ENCODE data around the gene COL5A2.

The COL5A2 gene

DNA sequence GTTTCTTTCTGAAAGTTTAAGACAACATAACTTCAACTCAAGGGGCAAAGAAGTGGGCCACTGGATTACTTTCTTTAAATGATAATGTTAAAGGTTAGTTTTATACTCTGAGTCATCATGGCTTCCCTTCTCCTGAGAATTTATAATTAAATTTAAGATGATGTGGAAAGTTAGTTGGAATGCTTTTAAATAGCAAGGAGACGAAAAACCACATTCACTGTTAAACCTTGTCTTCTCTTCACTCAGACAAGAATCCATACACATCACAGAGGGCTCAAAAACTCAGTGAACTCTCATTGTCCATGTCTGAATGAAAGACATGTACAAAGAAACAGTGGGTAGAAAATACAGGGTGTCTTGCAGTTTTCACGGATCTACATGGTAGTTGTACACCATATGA, 65.6 kb downstream of the COL5A2 start:
- H3K9ac ChIP-seq (ENCODE audit: low read depth in 1 of 2, low read length in 2 of 2), result no peak overlapping the region
- H3K27ac ChIP-seq (ENCODE audit: low read depth, low read length), result no peak overlapping the region
- no peaks in the 10 kb centered on the region for H3K27me3 ChIP-seq (ENCODE audit: control insufficient read depth in 1 of 2, insufficient read depth in 2 of 2, low read length in 2 of 2)
- no peaks in the 10 kb centered on the region for H3K4me1 ChIP-seq (ENCODE audit: control insufficient read depth in 1 of 2, insufficient read depth in 2 of 2, low read length in 2 of 2)
- H3K36me3 ChIP-seq (ENCODE audit: control insufficient read depth in 1 of 2, insufficient read depth in 2 of 2, low read length in 2 of 2), result no peaks in the 10 kb centered on the region
- no peak overlapping the region for H3K4me3 ChIP-seq (ENCODE audit: low read depth in 1 of 2, low read length in 2 of 2)
- no peaks in the 10 kb centered on the region for H3K9me3 ChIP-seq (ENCODE audit: control insufficient read depth in 1 of 2, low read length in 2 of 2)

DNA sequence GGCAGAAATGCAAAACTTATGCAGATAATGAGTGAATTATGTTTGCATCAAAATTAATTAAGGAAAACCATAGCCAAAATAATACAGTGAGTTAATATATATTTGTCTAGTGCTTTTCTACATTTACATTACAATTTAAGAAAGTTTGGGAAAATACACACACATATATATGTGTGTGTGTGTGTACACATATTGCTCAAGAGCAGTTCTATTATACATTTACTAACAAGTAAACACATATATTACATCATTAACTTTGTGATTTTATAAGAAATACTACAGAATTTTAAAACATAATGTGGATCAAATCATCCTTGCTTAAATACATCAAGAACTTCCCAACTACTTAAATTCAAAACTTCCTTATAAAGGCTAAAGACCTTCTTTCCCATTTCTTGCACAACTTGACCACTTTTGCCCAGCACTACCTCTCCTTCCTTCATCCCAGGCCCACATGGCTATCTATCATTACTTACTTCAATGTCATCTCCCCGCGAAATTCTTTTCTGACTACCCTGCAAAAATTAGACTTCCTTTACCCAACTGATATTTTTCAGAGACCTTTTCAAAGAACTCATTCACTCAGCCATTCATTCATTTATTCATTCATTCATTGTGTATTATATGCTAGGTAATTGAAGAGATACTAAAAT, 68.4 kb downstream of the COL5A2 start:
- no peak overlapping the region for H3K9ac ChIP-seq (ENCODE audit: low read depth in 1 of 2, low read length in 2 of 2)
- no peaks in the 10 kb centered on the region for H3K36me3 ChIP-seq (ENCODE audit: control insufficient read depth in 1 of 2, insufficient read depth in 2 of 2, low read length in 2 of 2)
- H3K27me3 ChIP-seq (ENCODE audit: control insufficient read depth in 1 of 2, insufficient read depth in 2 of 2, low read length in 2 of 2), result no peaks in the 10 kb centered on the region
- no peak overlapping the region for H3K27ac ChIP-seq (ENCODE audit: low read depth, low read length)
- no peak overlapping the region for H3K4me3 ChIP-seq (ENCODE audit: low read depth in 1 of 2, low read length in 2 of 2)
- no peaks in the 10 kb centered on the region for H3K9me3 ChIP-seq (ENCODE audit: control insufficient read depth in 1 of 2, low read length in 2 of 2)
- no peaks in the 10 kb centered on the region for H3K4me1 ChIP-seq (ENCODE audit: control insufficient read depth in 1 of 2, insufficient read depth in 2 of 2, low read length in 2 of 2)

DNA sequence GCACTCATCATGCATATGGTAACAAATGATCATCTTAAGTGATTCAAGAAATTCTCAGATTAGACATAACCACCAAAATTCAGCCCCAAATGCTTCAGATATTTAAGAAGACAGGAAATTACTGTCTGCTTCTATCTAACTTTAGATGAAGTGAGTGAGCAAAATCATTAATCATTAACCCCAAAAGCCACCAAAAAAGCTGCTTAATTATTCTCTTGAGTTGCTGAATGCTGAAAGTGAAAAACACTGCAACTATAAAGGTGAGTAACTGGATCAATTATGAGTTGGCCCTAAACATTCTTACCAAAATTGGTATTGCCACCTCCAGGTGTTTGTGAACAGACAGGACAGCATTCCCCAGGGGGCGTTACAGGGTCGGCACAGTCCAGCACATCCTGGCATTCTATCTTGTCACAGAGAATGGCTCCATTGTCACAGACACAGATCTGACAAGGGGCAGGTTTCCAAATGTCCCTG, 69.6 kb downstream of the COL5A2 start:
- no peak overlapping the region for H3K4me3 ChIP-seq (ENCODE audit: low read depth in 1 of 2, low read length in 2 of 2)
- H3K27me3 ChIP-seq (ENCODE audit: control insufficient read depth in 1 of 2, insufficient read depth in 2 of 2, low read length in 2 of 2), result no peaks in the 10 kb centered on the region
- no peak overlapping the region for H3K27ac ChIP-seq (ENCODE audit: low read depth, low read length)
- H3K36me3 ChIP-seq (ENCODE audit: control insufficient read depth in 1 of 2, insufficient read depth in 2 of 2, low read length in 2 of 2), result no peaks in the 10 kb centered on the region
- no peak overlapping the region for H3K9ac ChIP-seq (ENCODE audit: low read depth in 1 of 2, low read length in 2 of 2)
- no peaks in the 10 kb centered on the region for H3K9me3 ChIP-seq (ENCODE audit: control insufficient read depth in 1 of 2, low read length in 2 of 2)
- H3K4me1 ChIP-seq (ENCODE audit: control insufficient read depth in 1 of 2, insufficient read depth in 2 of 2, low read length in 2 of 2), result no peaks in the 10 kb centered on the region

DNA sequence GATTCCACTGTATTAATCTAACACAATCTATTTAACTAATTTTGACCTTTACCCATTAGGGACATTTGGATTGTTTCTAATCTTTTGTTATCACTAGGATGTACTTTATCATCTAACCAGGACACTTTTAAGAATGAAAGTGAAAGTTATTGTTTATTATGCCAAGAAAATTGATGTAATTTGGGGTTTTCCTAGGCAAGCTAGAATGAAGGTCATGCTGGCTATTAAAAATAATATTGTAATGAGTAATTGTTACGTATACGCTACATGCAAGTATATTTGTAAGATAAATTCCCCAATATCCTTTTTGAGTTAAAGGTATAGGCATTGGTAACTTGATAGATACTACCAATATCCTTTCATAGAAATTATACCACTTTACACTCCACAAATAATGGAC, 74.6 kb downstream of the COL5A2 start:
- Histone ChIP-seq H3K36me3 (ENCODE audit: control insufficient read depth in 1 of 2, insufficient read depth in 2 of 2, low read length in 2 of 2) (no peaks in the 10 kb centered on the region), H3K4me1 (ENCODE audit: control insufficient read depth in 1 of 2, insufficient read depth in 2 of 2, low read length in 2 of 2) (no peaks in the 10 kb centered on the region), H3K9ac (ENCODE audit: low read depth in 1 of 2, low read length in 2 of 2) (no peak overlapping the region), H3K9me3 (ENCODE audit: control insufficient read depth in 1 of 2, low read length in 2 of 2) (no peaks in the 10 kb centered on the region), H3K4me3 (ENCODE audit: low read depth in 1 of 2, low read length in 2 of 2) (no peak overlapping the region), H3K27ac (ENCODE audit: low read depth, low read length) (no peak overlapping the region), H3K27me3 (ENCODE audit: control insufficient read depth in 1 of 2, insufficient read depth in 2 of 2, low read length in 2 of 2) (no peaks in the 10 kb centered on the region)

DNA sequence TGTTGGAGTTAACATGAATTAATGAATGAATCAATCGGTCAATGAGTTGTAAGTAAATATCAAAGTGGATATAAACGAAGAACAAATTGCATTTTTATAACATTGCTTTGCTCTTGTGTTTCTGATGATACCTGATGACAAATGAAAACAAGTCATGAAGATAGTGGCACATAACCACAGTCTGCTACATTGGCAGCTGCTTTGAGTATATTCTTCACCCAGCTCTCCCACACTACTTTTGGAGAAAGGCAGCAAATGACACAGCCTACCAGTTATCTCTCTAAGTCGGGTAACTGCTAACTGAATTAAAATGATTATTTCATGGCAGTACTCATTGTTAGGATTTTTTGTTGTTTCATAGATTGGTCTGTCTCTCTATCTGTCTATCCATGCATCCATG, 76.8 kb downstream of the COL5A2 start:
- H3K4me1 ChIP-seq (ENCODE audit: control insufficient read depth in 1 of 2, insufficient read depth in 2 of 2, low read length in 2 of 2), result no peaks in the 10 kb centered on the region
- no peaks in the 10 kb centered on the region for H3K36me3 ChIP-seq (ENCODE audit: control insufficient read depth in 1 of 2, insufficient read depth in 2 of 2, low read length in 2 of 2)
- H3K9me3 ChIP-seq (ENCODE audit: control insufficient read depth in 1 of 2, low read length in 2 of 2), result no peaks in the 10 kb centered on the region
- no peak overlapping the region for H3K27ac ChIP-seq (ENCODE audit: low read depth, low read length)
- H3K4me3 ChIP-seq (ENCODE audit: low read depth in 1 of 2, low read length in 2 of 2), result no peak overlapping the region
- no peaks in the 10 kb centered on the region for H3K27me3 ChIP-seq (ENCODE audit: control insufficient read depth in 1 of 2, insufficient read depth in 2 of 2, low read length in 2 of 2)
- no peak overlapping the region for H3K9ac ChIP-seq (ENCODE audit: low read depth in 1 of 2, low read length in 2 of 2)

DNA sequence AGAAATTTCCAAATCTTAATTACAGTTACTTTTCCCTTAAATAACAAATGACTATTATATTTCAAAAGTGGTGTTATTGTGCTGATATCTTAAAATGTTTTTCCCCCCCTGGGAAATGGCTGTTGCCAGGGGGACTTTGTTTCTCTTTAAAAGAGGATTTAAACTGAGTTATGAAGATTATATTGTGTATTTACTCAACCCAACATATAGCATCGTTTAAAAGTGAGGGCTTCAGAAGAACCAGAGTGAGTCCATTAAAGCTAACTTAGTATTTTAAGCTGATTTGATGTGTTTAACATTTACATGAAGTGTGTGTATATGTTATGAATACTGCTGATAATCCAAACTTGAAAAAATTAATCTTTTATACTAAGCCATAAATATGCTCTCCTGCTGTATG, 81.6 kb downstream of the COL5A2 start:
- H3K27ac ChIP-seq (ENCODE audit: low read depth, low read length), result no peak overlapping the region

DNA sequence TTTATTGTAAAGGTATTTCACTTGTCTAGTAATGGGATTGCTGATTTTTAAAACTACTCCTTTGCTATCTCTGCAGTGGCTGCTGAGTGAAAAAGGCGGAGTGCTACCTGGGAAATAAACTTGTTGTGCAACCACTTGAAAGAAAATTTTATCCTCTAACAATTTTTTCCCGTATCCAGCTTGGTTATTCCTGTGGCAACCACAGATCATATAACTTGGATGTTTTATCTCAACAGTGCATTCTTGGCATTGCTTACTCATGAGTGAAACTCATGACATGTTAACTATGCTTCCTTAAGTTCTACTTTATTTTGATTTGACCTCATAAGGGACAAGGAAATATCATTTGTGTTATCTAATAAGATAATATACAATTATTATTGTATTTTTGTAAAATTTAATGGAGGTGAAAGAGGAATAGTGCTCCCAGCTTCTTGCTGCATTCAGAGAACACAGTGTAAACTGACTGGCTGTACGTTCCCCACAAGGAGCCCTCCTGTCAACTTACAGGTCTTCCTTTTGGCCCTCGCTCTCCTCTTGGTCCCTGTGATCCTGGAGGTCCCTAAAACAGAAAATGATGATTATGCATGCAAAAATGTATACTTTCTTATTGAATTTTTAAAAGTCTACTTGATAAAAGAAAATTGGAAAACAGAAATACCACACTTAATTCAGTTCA, 82.7 kb downstream of the COL5A2 start:
- no peaks in the 10 kb centered on the region for H3K27me3 ChIP-seq (ENCODE audit: control insufficient read depth in 1 of 2, insufficient read depth in 2 of 2, low read length in 2 of 2)
- H3K9me3 ChIP-seq (ENCODE audit: control insufficient read depth in 1 of 2, low read length in 2 of 2), result no peaks in the 10 kb centered on the region
- no peaks in the 10 kb centered on the region for H3K36me3 ChIP-seq (ENCODE audit: control insufficient read depth in 1 of 2, insufficient read depth in 2 of 2, low read length in 2 of 2)
- H3K4me3 ChIP-seq (ENCODE audit: low read depth in 1 of 2, low read length in 2 of 2), result no peak overlapping the region
- H3K4me1 ChIP-seq (ENCODE audit: control insufficient read depth in 1 of 2, insufficient read depth in 2 of 2, low read length in 2 of 2), result no peaks in the 10 kb centered on the region
- no peak overlapping the region for H3K9ac ChIP-seq (ENCODE audit: low read depth in 1 of 2, low read length in 2 of 2)
- H3K27ac ChIP-seq (ENCODE audit: low read depth, low read length), result no peak overlapping the region

More for the DNA sequence above, 81.6 kb downstream of the COL5A2 start:
- Histone ChIP-seq H3K36me3 (ENCODE audit: control insufficient read depth in 1 of 2, insufficient read depth in 2 of 2, low read length in 2 of 2) (no peaks in the 10 kb centered on the region), H3K4me1 (ENCODE audit: control insufficient read depth in 1 of 2, insufficient read depth in 2 of 2, low read length in 2 of 2) (no peaks in the 10 kb centered on the region), H3K27me3 (ENCODE audit: control insufficient read depth in 1 of 2, insufficient read depth in 2 of 2, low read length in 2 of 2) (no peaks in the 10 kb centered on the region), H3K4me3 (ENCODE audit: low read depth in 1 of 2, low read length in 2 of 2) (no peak overlapping the region), H3K9me3 (ENCODE audit: control insufficient read depth in 1 of 2, low read length in 2 of 2) (no peaks in the 10 kb centered on the region), H3K9ac (ENCODE audit: low read depth in 1 of 2, low read length in 2 of 2) (no peak overlapping the region)

DNA sequence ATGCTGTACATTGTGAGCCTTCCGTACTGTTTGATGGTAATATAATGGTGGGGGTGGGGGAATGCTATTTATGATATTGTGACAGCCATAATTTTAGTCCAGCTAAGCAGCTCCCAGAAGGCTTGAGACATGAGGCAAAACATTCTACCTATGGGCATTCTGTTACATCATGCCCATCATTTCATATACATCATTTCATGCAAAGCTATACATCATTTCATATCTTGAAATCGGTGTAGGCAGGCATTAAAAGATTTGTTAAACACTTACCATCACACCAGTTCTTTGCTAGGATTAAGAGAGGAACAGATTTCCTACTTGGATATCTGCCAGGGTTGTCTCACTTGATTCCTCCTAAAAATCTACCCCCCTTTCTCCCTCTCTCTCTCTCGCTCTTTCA, 84.5 kb downstream of the COL5A2 start:
- Histone ChIP-seq H3K9ac (ENCODE audit: low read depth in 1 of 2, low read length in 2 of 2) (no peak overlapping the region), H3K4me1 (ENCODE audit: control insufficient read depth in 1 of 2, insufficient read depth in 2 of 2, low read length in 2 of 2) (no peaks in the 10 kb centered on the region), H3K4me3 (ENCODE audit: low read depth in 1 of 2, low read length in 2 of 2) (no peak overlapping the region), H3K27ac (ENCODE audit: low read depth, low read length) (no peak overlapping the region), H3K9me3 (ENCODE audit: control insufficient read depth in 1 of 2, low read length in 2 of 2) (no peaks in the 10 kb centered on the region), H3K27me3 (ENCODE audit: control insufficient read depth in 1 of 2, insufficient read depth in 2 of 2, low read length in 2 of 2) (no peaks in the 10 kb centered on the region), H3K36me3 (ENCODE audit: control insufficient read depth in 1 of 2, insufficient read depth in 2 of 2, low read length in 2 of 2) (no peaks in the 10 kb centered on the region)

DNA sequence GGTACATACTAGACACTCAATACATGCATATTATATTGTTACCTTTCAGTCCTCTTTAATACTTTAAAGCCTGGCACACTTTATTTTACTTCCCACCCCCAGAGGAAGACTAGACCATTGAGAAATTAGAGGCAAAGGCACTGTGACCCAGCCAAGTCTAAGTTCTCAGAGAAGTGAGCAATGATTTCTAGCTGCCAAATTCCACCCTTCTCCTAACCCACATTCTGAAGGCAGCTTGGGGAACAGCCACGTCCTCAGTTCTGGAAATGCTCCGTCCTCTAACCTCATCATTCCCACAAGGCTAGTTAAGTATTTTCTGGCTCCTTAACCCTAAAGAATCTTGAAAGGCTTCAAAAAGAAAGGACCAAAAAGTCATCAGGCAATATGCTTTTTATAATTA, 86.6 kb downstream of the COL5A2 start:
- no peaks in the 10 kb centered on the region for H3K9me3 ChIP-seq (ENCODE audit: control insufficient read depth in 1 of 2, low read length in 2 of 2)
- H3K27ac ChIP-seq (ENCODE audit: low read depth, low read length), result no peak overlapping the region
- H3K9ac ChIP-seq (ENCODE audit: low read depth in 1 of 2, low read length in 2 of 2), result no peak overlapping the region
- no peaks in the 10 kb centered on the region for H3K4me1 ChIP-seq (ENCODE audit: control insufficient read depth in 1 of 2, insufficient read depth in 2 of 2, low read length in 2 of 2)
- no peaks in the 10 kb centered on the region for H3K36me3 ChIP-seq (ENCODE audit: control insufficient read depth in 1 of 2, insufficient read depth in 2 of 2, low read length in 2 of 2)
- no peaks in the 10 kb centered on the region for H3K27me3 ChIP-seq (ENCODE audit: control insufficient read depth in 1 of 2, insufficient read depth in 2 of 2, low read length in 2 of 2)
- no peak overlapping the region for H3K4me3 ChIP-seq (ENCODE audit: low read depth in 1 of 2, low read length in 2 of 2)

DNA sequence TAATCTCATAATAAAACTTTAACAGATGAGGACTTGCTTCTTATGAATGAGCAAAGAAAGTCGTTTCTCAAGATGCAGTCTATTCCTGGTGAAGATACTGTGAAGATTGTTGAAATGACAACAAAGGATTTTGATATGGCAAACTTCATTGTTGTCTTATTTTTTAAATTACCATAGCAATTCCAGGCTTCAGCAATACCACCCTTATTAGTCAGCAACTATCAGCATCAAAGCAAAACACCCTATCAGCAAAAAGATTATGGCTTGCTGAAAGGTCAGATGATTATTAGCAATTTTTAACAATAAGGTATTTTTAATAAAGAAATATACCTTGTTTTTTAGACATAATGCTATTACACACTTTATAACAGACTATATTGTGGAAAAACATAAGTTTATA, 88.3 kb downstream of the COL5A2 start:
- H3K9ac ChIP-seq (ENCODE audit: low read depth in 1 of 2, low read length in 2 of 2), result no peak overlapping the region
- no peaks in the 10 kb centered on the region for H3K36me3 ChIP-seq (ENCODE audit: control insufficient read depth in 1 of 2, insufficient read depth in 2 of 2, low read length in 2 of 2)
- H3K4me1 ChIP-seq (ENCODE audit: control insufficient read depth in 1 of 2, insufficient read depth in 2 of 2, low read length in 2 of 2), result no peaks in the 10 kb centered on the region
- no peaks in the 10 kb centered on the region for H3K9me3 ChIP-seq (ENCODE audit: control insufficient read depth in 1 of 2, low read length in 2 of 2)
- H3K4me3 ChIP-seq (ENCODE audit: low read depth in 1 of 2, low read length in 2 of 2), result no peak overlapping the region
- H3K27ac ChIP-seq (ENCODE audit: low read depth, low read length), result no peak overlapping the region
- H3K27me3 ChIP-seq (ENCODE audit: control insufficient read depth in 1 of 2, insufficient read depth in 2 of 2, low read length in 2 of 2), result no peaks in the 10 kb centered on the region

All from duodenal mucosa (tissue), 2 donors.